Prostate gland (tissue), 2 donors: Measurements from ENCODE around the gene FXYD5.

Source experiments
- CTCF ChIP-seq, 4 experiments: fragments of 200-600 bp in 2 of 4; fragments of 450-650 bp in 2 of 4; sonication (generic) in 2 of 4; IDR thresholded peaks; 1 replicate in 3 of 4; 2 replicates in 1 of 4; pipeline ENCODE4 v1.5.1; 2016 to 2019; ENCODE audit warnings: antibody characterized with exemption in 4 of 4, mild to moderate bottlenecking in 2 of 4, moderate library complexity in 2 of 4
- POLR2A ChIP-seq: fragments of 450-650 bp; IDR thresholded peaks from one replicate; pipeline ENCODE4 v1.6.1; 2016; ENCODE audit warnings: antibody characterized with exemption, mild to moderate bottlenecking

GRCh38 chr19:35108730-35109129 lies 45.8 kb upstream of the FXYD5 start:
- TF ChIP-seq CTCF (IDR thresholded peaks at IDR 0.05) (no peak), POLR2A (no peak)
